ENCODE measurements around the gene FFAR3. TPM values are rescaled to one million over a fixed set of nuclear protein-coding genes. Genes with fewer than 3 reads are reported as not detected.

The FFAR3 gene
- total and polyA plus RNA-seq, 4 donors, result 0.33 TPM; not detected in 3

- no peak for TF ChIP-seq GABPA (IDR thresholded peaks at IDR 0.05 in 1 of 2, conservative IDR thresholded peaks at IDR 0.05 in 1 of 2)
Observed at GRCh38 chr19:35322014-35322413, 36.2 kb upstream of the FFAR3 start (continued).

GRCh38 chr19:35327642-35328041 is 30.6 kb upstream of the FFAR3 start:
- Histone ChIP-seq H3K4me1 (ENCODE audit: control insufficient read depth in 4 of 4, insufficient read depth in 4 of 4, low read length in 3 of 4) (no peaks in the 10 kb centered on the region), H3K27me3 (ENCODE audit: control insufficient read depth in 4 of 4, insufficient read depth in 4 of 4, low read length in 3 of 4) (no peaks in the 10 kb centered on the region), H3K9me3 (ENCODE audit: control insufficient read depth in 4 of 4, low read length in 3 of 4) (no peaks in the 10 kb centered on the region), H3K4me3 (ENCODE audit: low read depth in 1 of 3, low read length in 3 of 3) (no peak overlapping the region), H3K36me3 (ENCODE audit: control insufficient read depth in 4 of 4, insufficient read depth in 3 of 4, low read depth in 1 of 4, low read length in 3 of 4) (no peaks in the 10 kb centered on the region), H3K27ac (ENCODE audit: low read depth in 1 of 2, low read length in 2 of 2) (no peak overlapping the region), H3K9ac (ENCODE audit: low read depth in 1 of 2, low read length in 2 of 2) (no peak overlapping the region)
- TF ChIP-seq RAD21 (IDR thresholded peaks at IDR 0.05), result peak in 1 of 2 donors; percentile 39
- TF ChIP-seq RXRA (IDR thresholded peaks at IDR 0.05), result no peak
- DNase-seq (ENCODE audit: low spot score), result no peak
- 73% methylated on average over 4 of the region's 4 CpGs for WGBS

- H3K9me3 ChIP-seq (ENCODE audit: control insufficient read depth in 4 of 4, low read length in 3 of 4), result no peaks in the 10 kb centered on the region
- no peak for TF ChIP-seq HNF4A (conservative IDR thresholded peaks at IDR 0.05)
- no peak for TF ChIP-seq SP1 (IDR thresholded peaks at IDR 0.05)
- no peak for TF ChIP-seq RAD21 (IDR thresholded peaks at IDR 0.05)
- TF ChIP-seq GABPA (IDR thresholded peaks at IDR 0.05 in 1 of 2, conservative IDR thresholded peaks at IDR 0.05 in 1 of 2), result no peak
- TF ChIP-seq FOXA2 (IDR thresholded peaks at IDR 0.05), result no peak
- no peak for TF ChIP-seq EGR1 (IDR thresholded peaks at IDR 0.05; ENCODE audit: low read depth in 2 of 2)
- no peak for TF ChIP-seq HNF4G (IDR thresholded peaks at IDR 0.05)
- TF ChIP-seq CTCF (IDR thresholded peaks at IDR 0.05; ENCODE audit: low read depth, low read length, missing input control), result no peak
- no peak for TF ChIP-seq NR2F2 (IDR thresholded peaks at IDR 0.05)
- TF ChIP-seq, protein P1, sequence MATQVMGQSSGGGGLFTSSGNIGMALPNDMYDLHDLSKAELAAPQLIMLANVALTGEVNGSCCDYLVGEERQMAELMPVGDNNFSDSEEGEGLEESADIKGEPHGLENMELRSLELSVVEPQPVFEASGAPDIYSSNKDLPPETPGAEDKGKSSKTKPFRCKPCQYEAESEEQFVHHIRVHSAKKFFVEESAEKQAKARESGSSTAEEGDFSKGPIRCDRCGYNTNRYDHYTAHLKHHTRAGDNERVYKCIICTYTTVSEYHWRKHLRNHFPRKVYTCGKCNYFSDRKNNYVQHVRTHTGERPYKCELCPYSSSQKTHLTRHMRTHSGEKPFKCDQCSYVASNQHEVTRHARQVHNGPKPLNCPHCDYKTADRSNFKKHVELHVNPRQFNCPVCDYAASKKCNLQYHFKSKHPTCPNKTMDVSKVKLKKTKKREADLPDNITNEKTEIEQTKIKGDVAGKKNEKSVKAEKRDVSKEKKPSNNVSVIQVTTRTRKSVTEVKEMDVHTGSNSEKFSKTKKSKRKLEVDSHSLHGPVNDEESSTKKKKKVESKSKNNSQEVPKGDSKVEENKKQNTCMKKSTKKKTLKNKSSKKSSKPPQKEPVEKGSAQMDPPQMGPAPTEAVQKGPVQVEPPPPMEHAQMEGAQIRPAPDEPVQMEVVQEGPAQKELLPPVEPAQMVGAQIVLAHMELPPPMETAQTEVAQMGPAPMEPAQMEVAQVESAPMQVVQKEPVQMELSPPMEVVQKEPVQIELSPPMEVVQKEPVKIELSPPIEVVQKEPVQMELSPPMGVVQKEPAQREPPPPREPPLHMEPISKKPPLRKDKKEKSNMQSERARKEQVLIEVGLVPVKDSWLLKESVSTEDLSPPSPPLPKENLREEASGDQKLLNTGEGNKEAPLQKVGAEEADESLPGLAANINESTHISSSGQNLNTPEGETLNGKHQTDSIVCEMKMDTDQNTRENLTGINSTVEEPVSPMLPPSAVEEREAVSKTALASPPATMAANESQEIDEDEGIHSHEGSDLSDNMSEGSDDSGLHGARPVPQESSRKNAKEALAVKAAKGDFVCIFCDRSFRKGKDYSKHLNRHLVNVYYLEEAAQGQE (IDR thresholded peaks at IDR 0.05), result no peak
- H3K4me1 ChIP-seq (ENCODE audit: control insufficient read depth in 4 of 4, insufficient read depth in 4 of 4, low read length in 3 of 4), result no peaks in the 10 kb centered on the region
- DNase-seq (ENCODE audit: low spot score), result no peak
- H3K4me3 ChIP-seq (ENCODE audit: low read depth in 1 of 3, low read length in 3 of 3), result no peak within 1 kb of the TSS
- no peaks in the 10 kb centered on the region for H3K27me3 ChIP-seq (ENCODE audit: control insufficient read depth in 4 of 4, insufficient read depth in 4 of 4, low read length in 3 of 4)
- H3K36me3 ChIP-seq (ENCODE audit: control insufficient read depth in 4 of 4, insufficient read depth in 3 of 4, low read depth in 1 of 4, low read length in 3 of 4), result no peaks in the 10 kb centered on the region
- 84% methylated on average over 12 of the region's 12 CpGs for WGBS
- no peak within 1 kb of the TSS for H3K9ac ChIP-seq (ENCODE audit: low read depth in 1 of 2, low read length in 2 of 2)
- no peak within 1 kb of the TSS for H3K27ac ChIP-seq (ENCODE audit: low read depth in 1 of 2, low read length in 2 of 2)
Observed at GRCh38 chr19:35328851-35329285, 29.4 kb upstream of the FFAR3 start, which contains the start of gene CD22. Gene CD22 (plus strand): TSS chr19:35329187. CDS start chr19:35332041, 2,854 bp downstream.

DNA sequence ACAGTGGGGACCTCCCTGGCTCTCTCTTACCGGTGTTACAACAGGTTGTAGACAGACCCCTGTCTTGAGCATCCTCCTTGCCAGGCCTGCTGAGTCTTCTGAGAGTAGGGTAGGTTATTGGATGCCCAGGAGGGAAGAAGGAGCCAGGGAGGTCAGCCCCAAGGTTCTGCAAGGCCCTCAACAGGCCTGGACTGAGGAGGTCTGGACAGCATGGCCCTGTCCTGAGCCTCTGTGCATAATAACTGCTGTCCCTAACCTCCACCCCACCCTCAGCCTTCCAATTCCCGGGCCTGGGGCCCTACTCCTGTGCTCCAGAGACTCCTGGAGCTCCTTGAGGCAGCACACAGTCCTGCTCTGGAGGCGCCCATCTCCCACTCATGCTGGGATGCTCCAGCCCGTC is 28.9 kb upstream of the FFAR3 start:
- no peaks in the 10 kb centered on the region for H3K27me3 ChIP-seq (ENCODE audit: control insufficient read depth in 4 of 4, insufficient read depth in 4 of 4, low read length in 3 of 4)
- TF ChIP-seq, protein P1 (IDR thresholded peaks at IDR 0.05), result no peak
- TF ChIP-seq, protein P2, sequence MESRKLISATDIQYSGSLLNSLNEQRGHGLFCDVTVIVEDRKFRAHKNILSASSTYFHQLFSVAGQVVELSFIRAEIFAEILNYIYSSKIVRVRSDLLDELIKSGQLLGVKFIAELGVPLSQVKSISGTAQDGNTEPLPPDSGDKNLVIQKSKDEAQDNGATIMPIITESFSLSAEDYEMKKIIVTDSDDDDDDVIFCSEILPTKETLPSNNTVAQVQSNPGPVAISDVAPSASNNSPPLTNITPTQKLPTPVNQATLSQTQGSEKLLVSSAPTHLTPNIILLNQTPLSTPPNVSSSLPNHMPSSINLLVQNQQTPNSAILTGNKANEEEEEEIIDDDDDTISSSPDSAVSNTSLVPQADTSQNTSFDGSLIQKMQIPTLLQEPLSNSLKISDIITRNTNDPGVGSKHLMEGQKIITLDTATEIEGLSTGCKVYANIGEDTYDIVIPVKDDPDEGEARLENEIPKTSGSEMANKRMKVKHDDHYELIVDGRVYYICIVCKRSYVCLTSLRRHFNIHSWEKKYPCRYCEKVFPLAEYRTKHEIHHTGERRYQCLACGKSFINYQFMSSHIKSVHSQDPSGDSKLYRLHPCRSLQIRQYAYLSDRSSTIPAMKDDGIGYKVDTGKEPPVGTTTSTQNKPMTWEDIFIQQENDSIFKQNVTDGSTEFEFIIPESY (IDR thresholded peaks at IDR 0.05), result no peak
- H3K36me3 ChIP-seq (ENCODE audit: control insufficient read depth in 4 of 4, insufficient read depth in 3 of 4, low read depth in 1 of 4, low read length in 3 of 4), result no peaks in the 10 kb centered on the region
- no peaks in the 10 kb centered on the region for H3K4me1 ChIP-seq (ENCODE audit: control insufficient read depth in 4 of 4, insufficient read depth in 4 of 4, low read length in 3 of 4)
- 89% methylated on average over 4 of the region's 4 CpGs for WGBS
- no peak overlapping the region for H3K9ac ChIP-seq (ENCODE audit: low read depth in 1 of 2, low read length in 2 of 2)
- no peak overlapping the region for H3K27ac ChIP-seq (ENCODE audit: low read depth in 1 of 2, low read length in 2 of 2)
- H3K4me3 ChIP-seq (ENCODE audit: low read depth in 1 of 3, low read length in 3 of 3), result no peak overlapping the region
- DNase-seq (ENCODE audit: low spot score), result no peak
- H3K9me3 ChIP-seq (ENCODE audit: control insufficient read depth in 4 of 4, low read length in 3 of 4), result no peaks in the 10 kb centered on the region
